Breast epithelium (tissue), 4 donors: ENCODE data around the gene NAP1L4. TPM values are rescaled to one million over a fixed set of nuclear protein-coding genes. Genes with fewer than 3 reads are reported as not detected.
A peak's percentile ranks its signal among the peaks of the same experiment; 100 is the strongest.
"Not testable (repeated sequence)": the region's sequence is repeated elsewhere in the genome, so short reads cannot be mapped to it uniquely, and the experiment has no call there.

Experiments used
- DNase-seq, 2 donors: peaks; one replicate each; pipeline ENCODE4 v3.0.0-alpha.2; 2019; ENCODE audit warnings: low spot score in 2 of 2
- H3K27ac ChIP-seq, 2 donors: fragments of 200-600 bp; sonication (generic) in 1 of 2; one replicate each; pipeline ENCODE4 v1.5.1; 2016 to 2019; ENCODE audit warnings: mild to moderate bottlenecking in 1 of 2
- H3K27me3 ChIP-seq, 2 donors: fragments of 200-600 bp; sonication (generic) in 1 of 2; one replicate each; pipeline versions ENCODE4 v1.5.1 to v1.6.0; 2017 to 2019; ENCODE audit warnings: control low read depth in 1 of 2, mild to moderate bottlenecking in 1 of 2
- H3K36me3 ChIP-seq: fragments of 200-600 bp; one replicate; pipeline ENCODE4 v1.5.1; 2019
- H3K4me1 ChIP-seq, 2 donors: fragments of 200-600 bp; sonication (generic); one replicate each; pipeline ENCODE4 v1.5.1; 2016 to 2019; ENCODE audit warnings: control low read depth in 1 of 2
- H3K4me3 ChIP-seq, 3 donors: fragments of 200-600 bp; sonication (generic); 1 replicate in 2 of 3; 2 replicates in 1 of 3; pipeline ENCODE4 v1.5.1; 2016 to 2019; ENCODE audit warnings: mild to moderate bottlenecking in 3 of 3, moderate library complexity in 2 of 3
- H3K9me3 ChIP-seq, 2 donors: fragments of 200-600 bp; sonication (generic) in 1 of 2; one replicate each; pipeline ENCODE4 v1.5.1; 2016 to 2019; ENCODE audit warnings: control low read depth in 1 of 2
- POLR2A ChIP-seq: fragments of 450-650 bp; IDR thresholded peaks from one replicate; pipeline ENCODE4 v1.6.1; 2016; ENCODE audit warnings: antibody characterized with exemption, mild to moderate bottlenecking, moderate library complexity
- POLR2AphosphoS5 ChIP-seq, 3 donors: sonication (generic); formaldehyde crosslinking; IDR thresholded peaks; one replicate each; pipeline ENCODE4 v1.6.1; 2017; ENCODE audit warnings: antibody characterized with exemption in 3 of 3
- intact Hi-C: fragments of 100-400 bp; cut with DNase I; formaldehyde crosslinking; loops from one replicate; pipeline ENCODE4 v1.15.1; 2023; ENCODE audit warnings: low total_unique reads
- total RNA-seq, 3 donors: library from RNA; depleted of rRNA; stranded (reverse); fragments of >200 nt; gene quantifications; one replicate each; pipeline ENCODE4 v1.1.0, GENCODE V29; 2016
- TF ChIP-seq, protein P1 (sequence below), 3 donors: fragments of 450-650 bp; IDR thresholded peaks; one replicate each; pipeline ENCODE4 v1.5.1; 2016 to 2017; ENCODE audit warnings: antibody characterized with exemption in 3 of 3, mild to moderate bottlenecking in 3 of 3, moderate library complexity in 3 of 3

The NAP1L4 gene
- total RNA-seq, 3 donors from 2014 or later = 87.1 to 167 (median 98.3) TPM

DNA sequence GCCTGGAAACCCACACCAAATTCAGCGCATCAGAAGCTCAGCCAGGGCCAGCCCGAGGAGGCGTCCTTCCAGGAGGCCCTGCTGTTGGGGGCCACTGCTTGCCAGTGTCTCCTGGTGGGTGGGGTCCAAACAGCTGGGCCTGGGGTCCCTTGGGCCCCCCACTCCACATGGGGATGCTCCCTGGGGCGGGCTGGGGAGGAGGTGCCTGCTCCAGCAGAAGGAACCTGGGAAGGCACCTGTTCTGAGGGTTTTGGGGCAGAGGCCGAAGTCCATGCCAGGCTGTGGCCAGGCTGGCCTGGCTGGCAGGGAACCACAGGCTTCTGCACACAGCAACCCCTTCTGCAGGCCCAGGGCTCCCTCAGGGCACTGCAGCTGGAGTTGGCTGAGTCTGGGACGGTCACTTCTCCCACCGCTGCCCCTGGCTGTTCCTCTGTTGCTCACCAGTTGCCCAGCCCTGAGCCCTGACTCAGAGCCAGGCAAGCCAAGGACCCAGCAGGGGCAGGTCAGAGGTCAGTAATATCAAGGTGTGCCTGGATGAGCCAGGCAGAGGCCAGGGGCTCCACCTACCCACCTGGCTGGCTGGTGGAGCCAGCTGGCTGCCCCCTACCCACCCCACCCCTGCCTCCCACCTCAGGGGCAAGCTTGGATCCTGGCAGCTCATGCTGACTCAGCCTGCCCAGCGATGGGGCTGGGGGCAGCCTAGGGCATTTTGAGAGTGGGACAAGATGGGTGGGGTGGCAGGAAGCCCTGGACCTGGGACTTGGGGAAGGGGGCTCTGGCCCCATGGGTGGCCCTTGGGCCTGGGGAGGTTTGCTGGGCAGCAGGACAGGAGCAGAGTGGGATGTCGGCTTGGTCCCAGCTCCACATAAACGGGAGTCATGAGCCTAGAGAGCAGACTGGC, 51.0 kb downstream of the NAP1L4 start:
- H3K27ac ChIP-seq = peak overlapping the region; percentile 85
- H3K4me3 ChIP-seq = no peak overlapping the region
- intact Hi-C loops = no loop called here
- no peak for DNase-seq
- no peaks in the 10 kb centered on the region for H3K36me3 ChIP-seq
- peaks cover 6 to 10% of the 10 kb centered on the region in 2 donors for H3K4me1 ChIP-seq
- no peaks in the 10 kb centered on the region for H3K27me3 ChIP-seq
- H3K9me3 ChIP-seq = peaks cover 7 to 8% of the 10 kb centered on the region in 2 donors
- TF ChIP-seq, protein P1, sequence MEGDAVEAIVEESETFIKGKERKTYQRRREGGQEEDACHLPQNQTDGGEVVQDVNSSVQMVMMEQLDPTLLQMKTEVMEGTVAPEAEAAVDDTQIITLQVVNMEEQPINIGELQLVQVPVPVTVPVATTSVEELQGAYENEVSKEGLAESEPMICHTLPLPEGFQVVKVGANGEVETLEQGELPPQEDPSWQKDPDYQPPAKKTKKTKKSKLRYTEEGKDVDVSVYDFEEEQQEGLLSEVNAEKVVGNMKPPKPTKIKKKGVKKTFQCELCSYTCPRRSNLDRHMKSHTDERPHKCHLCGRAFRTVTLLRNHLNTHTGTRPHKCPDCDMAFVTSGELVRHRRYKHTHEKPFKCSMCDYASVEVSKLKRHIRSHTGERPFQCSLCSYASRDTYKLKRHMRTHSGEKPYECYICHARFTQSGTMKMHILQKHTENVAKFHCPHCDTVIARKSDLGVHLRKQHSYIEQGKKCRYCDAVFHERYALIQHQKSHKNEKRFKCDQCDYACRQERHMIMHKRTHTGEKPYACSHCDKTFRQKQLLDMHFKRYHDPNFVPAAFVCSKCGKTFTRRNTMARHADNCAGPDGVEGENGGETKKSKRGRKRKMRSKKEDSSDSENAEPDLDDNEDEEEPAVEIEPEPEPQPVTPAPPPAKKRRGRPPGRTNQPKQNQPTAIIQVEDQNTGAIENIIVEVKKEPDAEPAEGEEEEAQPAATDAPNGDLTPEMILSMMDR (IDR thresholded peaks at IDR 0.05) = no peak
- no peak for TF ChIP-seq POLR2A
- TF ChIP-seq POLR2AphosphoS5 (IDR thresholded peaks at IDR 0.05) = no peak

DNA sequence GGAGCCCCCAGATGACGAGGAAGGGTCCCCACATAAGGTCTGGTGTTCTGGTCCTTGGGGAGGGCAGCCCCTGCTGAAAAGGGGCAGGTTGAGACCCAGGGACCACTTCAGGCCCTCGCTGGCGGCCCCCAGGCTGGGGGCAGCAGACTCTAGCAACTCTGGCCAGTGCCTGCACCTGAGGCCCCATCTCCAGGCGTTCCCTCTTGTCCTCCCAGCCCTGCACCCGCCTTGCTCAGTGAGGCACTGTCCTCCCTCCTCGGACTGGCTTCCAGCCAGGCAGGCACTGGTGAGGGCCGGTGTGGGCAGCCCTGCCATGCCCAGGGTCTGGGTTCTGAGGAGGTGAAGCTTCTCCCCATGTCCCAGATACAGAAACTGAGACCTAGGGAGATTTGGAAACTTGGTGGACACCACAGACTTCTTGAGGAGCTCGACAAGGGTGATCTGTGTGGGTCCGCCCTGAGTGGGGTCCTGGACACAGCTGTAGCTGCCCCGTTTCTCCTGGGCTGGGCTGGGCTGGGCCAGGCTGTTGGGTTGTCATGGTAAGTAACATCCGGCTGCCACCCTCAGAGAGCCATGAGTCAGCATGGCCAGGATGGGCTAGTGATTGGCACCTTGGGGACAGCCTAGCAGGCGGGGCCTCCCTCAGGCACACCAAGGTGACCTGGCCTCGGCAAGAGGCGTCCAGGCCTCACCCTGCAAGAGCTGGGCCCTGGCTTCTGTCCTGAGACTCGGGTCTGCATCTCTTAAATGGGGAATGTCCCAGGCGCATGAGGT, 51.8 kb downstream of the NAP1L4 start:
- H3K9me3 ChIP-seq = peaks cover 7 to 8% of the 10 kb centered on the region in 2 donors
- H3K4me3 ChIP-seq = no peak overlapping the region
- H3K36me3 ChIP-seq = no peaks in the 10 kb centered on the region
- peak; percentile 71 to 75 for DNase-seq
- H3K27ac ChIP-seq = peak overlapping the region; percentile 85
- H3K27me3 ChIP-seq = no peaks in the 10 kb centered on the region
- H3K4me1 ChIP-seq = peaks cover 0 to 3% of the 10 kb centered on the region in 2 donors
- TF ChIP-seq, protein P1 (IDR thresholded peaks at IDR 0.05) = no peak
- TF ChIP-seq POLR2A = no peak
- no peak for TF ChIP-seq POLR2AphosphoS5 (IDR thresholded peaks at IDR 0.05)
- intact Hi-C loops = no loop called here

DNA sequence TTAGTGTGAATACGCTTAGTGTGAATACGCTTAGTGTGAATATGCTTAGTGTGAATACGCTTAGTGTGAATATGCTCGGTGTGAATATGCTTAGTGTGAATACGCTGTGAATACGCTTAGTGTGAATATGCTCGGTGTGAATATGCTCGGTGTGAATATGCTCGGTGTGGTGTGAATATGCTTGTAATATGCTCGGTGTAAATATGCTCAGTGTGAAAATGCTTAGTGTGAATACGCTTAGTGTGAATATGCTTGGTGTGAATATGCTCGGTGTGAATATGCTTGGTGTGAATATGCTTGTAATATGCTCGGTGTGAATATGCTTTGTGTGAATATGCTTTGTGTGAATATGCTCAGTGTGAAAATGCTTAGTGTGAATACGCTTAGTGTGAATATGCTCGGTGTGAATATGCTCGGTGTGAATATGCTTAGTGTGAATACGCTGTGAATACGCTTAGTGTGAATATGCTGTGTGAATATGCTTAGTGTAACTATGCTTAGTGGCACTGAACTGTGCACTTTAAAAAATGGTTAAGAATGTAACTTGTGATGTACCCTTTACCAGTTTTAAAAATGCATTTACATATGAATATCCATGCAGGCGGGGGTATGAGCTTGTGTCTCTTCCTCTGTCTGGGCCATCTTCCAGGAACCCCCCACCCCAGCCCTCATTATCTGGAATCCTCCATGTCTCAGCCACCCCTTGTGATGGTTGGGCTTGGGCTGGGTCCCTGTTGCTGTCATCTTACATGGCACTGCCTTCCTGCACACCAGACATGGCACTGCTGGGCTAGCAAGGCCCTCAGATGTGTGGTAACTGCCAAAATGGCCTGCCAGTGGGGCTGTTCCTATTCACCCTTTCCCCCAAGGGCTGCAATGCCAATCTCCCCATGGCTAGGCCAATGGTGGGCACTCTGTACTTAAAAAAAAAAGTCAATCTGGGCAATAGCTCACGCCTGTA, 53.4 kb downstream of the NAP1L4 start:
- intact Hi-C loops = not testable (repeated sequence)

DNA sequence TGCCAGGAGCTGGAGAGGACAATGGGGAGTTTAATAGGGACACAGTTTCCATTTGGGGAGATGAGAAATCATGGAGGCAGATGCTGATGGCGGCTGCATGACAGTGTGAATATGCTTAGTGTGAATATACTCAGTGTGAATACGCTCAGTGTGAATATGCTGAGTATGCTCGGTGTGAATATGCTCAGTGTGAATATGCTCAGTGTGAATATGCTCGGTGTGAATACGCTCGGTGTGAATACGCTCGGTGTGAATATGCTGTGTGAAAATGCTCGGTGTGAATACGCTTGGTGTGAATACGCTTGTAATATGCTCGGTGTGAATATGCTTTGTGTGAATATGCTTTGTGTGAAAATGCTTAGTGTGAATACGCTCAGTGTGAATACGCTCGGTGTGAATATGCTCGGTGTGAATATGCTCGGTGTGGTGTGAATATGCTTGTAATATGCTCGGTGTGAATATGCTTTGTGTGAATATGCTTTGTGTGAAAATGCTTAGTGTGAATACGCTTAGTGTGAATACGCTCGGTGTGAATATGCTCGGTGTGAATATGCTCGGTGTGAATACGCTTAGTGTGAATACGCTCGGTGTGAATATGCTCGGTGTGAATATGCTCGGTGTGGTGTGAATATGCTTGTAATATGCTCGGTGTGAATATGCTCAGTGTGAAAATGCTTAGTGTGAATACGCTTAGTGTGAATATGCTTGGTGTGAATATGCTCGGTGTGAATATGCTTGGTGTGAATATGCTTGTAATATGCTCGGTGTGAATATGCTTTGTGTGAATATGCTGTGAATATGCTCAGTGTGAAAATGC, 54.3 kb downstream of the NAP1L4 start:
- H3K4me3 ChIP-seq, H3K27ac ChIP-seq, H3K36me3 ChIP-seq, intact Hi-C loops, DNase-seq, H3K27me3 ChIP-seq, H3K4me1 ChIP-seq, H3K9me3 ChIP-seq: not testable (repeated sequence)

More for the DNA sequence above, 53.4 kb downstream of the NAP1L4 start:
- not testable (repeated sequence) for H3K9me3 ChIP-seq, H3K27me3 ChIP-seq, H3K4me1 ChIP-seq, DNase-seq, H3K4me3 ChIP-seq, H3K27ac ChIP-seq, H3K36me3 ChIP-seq

DNA sequence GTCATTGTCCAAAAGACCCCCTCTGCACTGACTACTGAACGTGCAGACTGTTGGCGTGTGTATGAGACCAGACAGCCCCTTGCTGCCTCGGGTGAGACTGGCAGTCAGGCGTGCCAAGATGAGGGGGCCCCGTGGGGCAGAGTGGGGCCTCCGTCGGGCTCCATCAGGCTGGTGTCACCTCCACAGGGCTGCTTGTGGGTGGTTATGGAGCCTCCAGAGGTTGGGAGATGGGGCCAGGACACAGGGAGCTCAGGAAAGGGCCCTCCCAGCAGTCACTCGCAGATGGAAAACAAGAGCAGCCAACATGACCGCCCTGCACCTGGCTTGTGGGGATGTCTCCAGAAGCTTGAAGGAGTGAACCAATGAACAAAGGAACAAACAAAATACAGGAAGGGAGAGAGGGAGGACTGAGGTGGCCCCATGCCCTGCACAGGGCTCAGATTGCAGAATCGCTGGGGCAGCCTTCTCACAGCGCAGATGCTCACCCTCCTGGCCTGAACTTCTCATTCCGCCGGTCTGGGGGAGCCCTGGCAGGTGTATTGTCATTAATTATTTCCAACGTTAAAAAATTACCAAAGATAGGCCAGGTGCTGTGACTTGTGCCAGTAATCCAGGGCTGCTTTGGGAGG, 57.4 kb downstream of the NAP1L4 start:
- no peak overlapping the region for H3K4me3 ChIP-seq
- no peaks in the 10 kb centered on the region for H3K36me3 ChIP-seq
- TF ChIP-seq POLR2A = no peak
- TF ChIP-seq, protein P1 (IDR thresholded peaks at IDR 0.05) = no peak
- no peak for TF ChIP-seq POLR2AphosphoS5 (IDR thresholded peaks at IDR 0.05)
- H3K9me3 ChIP-seq = peaks cover 7 to 8% of the 10 kb centered on the region in 2 donors
- H3K4me1 ChIP-seq = peaks cover under 1 to 7% of the 10 kb centered on the region in 2 donors
- H3K27me3 ChIP-seq = no peaks in the 10 kb centered on the region
- intact Hi-C loops = no loop called here
- no peak overlapping the region for H3K27ac ChIP-seq
- peak in 1 of 2 donors; percentile 43 for DNase-seq
